Mucosa of rectum (tissue), 2 donors: ENCODE results near the gene VSTM5.
"Not testable (repeated sequence)": the region's sequence is repeated elsewhere in the genome, so short reads cannot be mapped to it uniquely, and the experiment has no call there.

Experiments
- H3K27ac ChIP-seq, 2 donors: one replicate each; pipeline ENCODE4 v1.7.0; 2013; ENCODE audit warnings: inconsistent platforms in 2 of 2, low read depth in 2 of 2, low read length in 2 of 2
- H3K27me3 ChIP-seq, 2 donors: one replicate each; pipeline ENCODE4 v1.7.0; 2013; ENCODE audit warnings: low read length in 2 of 2; ENCODE audit not compliant: control insufficient read depth in 2 of 2, insufficient read depth in 2 of 2
- H3K36me3 ChIP-seq, 2 donors: one replicate each; pipeline ENCODE4 v1.7.0; 2013; ENCODE audit warnings: low read length in 2 of 2; ENCODE audit not compliant: control insufficient read depth in 2 of 2, insufficient read depth in 2 of 2
- H3K4me1 ChIP-seq, 2 donors: one replicate each; pipeline ENCODE4 v1.7.0; 2013; ENCODE audit warnings: low read length in 2 of 2, mild to moderate bottlenecking in 1 of 2; ENCODE audit not compliant: control insufficient read depth in 2 of 2, insufficient read depth in 2 of 2
- H3K4me3 ChIP-seq, 2 donors: one replicate each; pipeline ENCODE4 v1.7.0; 2013; ENCODE audit warnings: low read length in 2 of 2
- H3K9ac ChIP-seq, 2 donors: one replicate each; pipeline ENCODE4 v1.7.0; 2013; ENCODE audit warnings: low read length in 2 of 2, low read depth in 1 of 2, mild to moderate bottlenecking in 1 of 2
- H3K9me3 ChIP-seq, 2 donors: one replicate each; pipeline ENCODE4 v1.7.0; 2013; ENCODE audit warnings: low read length in 2 of 2; ENCODE audit not compliant: control insufficient read depth in 2 of 2
- donor health status: healthy.
- donor health status: Normal muscosa, but diverticular disease.

Gene VSTM5

GRCh38 chr11:93850594-93851018 lies at the start of gene VSTM5:
TSS of gene VSTM5 (minus strand) at chr11:93850618. CDS start at chr11:93850502, 116 bp downstream.
- no peaks in the 10 kb centered on the region for H3K36me3 ChIP-seq
- peak within 1 kb of the TSS; percentile 58 to 59 for H3K4me3 ChIP-seq
- no peaks in the 10 kb centered on the region for H3K9me3 ChIP-seq
- H3K4me1 ChIP-seq: peaks cover 3 to 6% of the 10 kb centered on the region in 2 donors
- H3K27me3 ChIP-seq: no peaks in the 10 kb centered on the region
- H3K27ac ChIP-seq: peak within 1 kb of the TSS; percentile 78 to 85
- H3K9ac ChIP-seq: peak within 1 kb of the TSS; percentile 32 to 63

GRCh38 chr11:93895106-93895862 lies 44.9 kb upstream of the VSTM5 start:
- H3K27me3 ChIP-seq: no peaks in the 10 kb centered on the region
- H3K9ac ChIP-seq: no peak overlapping the region
- no peaks in the 10 kb centered on the region for H3K4me1 ChIP-seq
- no peaks in the 10 kb centered on the region for H3K36me3 ChIP-seq
- H3K9me3 ChIP-seq: no peaks in the 10 kb centered on the region
- H3K4me3 ChIP-seq: no peak overlapping the region
- H3K27ac ChIP-seq: no peak overlapping the region

GRCh38 chr11:93890391-93891051 lies 40.1 kb upstream of the VSTM5 start:
- no peaks in the 10 kb centered on the region for H3K27me3 ChIP-seq
- H3K27ac ChIP-seq: no peak overlapping the region
- H3K9ac ChIP-seq: no peak overlapping the region
- H3K4me3 ChIP-seq: no peak overlapping the region
- H3K4me1 ChIP-seq: no peaks in the 10 kb centered on the region
- H3K9me3 ChIP-seq: no peaks in the 10 kb centered on the region
- no peaks in the 10 kb centered on the region for H3K36me3 ChIP-seq

GRCh38 chr11:93887111-93887510 lies 36.7 kb upstream of the VSTM5 start:
- Histone ChIP-seq H3K4me3 (no peak overlapping the region), H3K27ac (no peak overlapping the region), H3K36me3 (no peaks in the 10 kb centered on the region), H3K9ac (no peak overlapping the region), H3K27me3 (no peaks in the 10 kb centered on the region), H3K9me3 (peaks cover 3 to 4% of the 10 kb centered on the region in 2 donors), H3K4me1 (no peaks in the 10 kb centered on the region)

GRCh38 chr11:93879114-93879513 lies 28.7 kb upstream of the VSTM5 start:
- H3K9me3 ChIP-seq, H3K36me3 ChIP-seq, H3K4me3 ChIP-seq, H3K27ac ChIP-seq, H3K27me3 ChIP-seq, H3K4me1 ChIP-seq, H3K9ac ChIP-seq: not testable (repeated sequence)

- no peaks in the 10 kb centered on the region for H3K9me3 ChIP-seq
- no peak overlapping the region for H3K4me3 ChIP-seq
- H3K9ac ChIP-seq: no peak overlapping the region
- no peaks in the 10 kb centered on the region for H3K36me3 ChIP-seq
- H3K4me1 ChIP-seq: no peaks in the 10 kb centered on the region
- no peak overlapping the region for H3K27ac ChIP-seq
- H3K27me3 ChIP-seq: no peaks in the 10 kb centered on the region
These were observed 25.2 kb upstream of the VSTM5 start for GRCh38 chr11:93875637-93876036.

GRCh38 chr11:93871526-93871925 lies 21.1 kb upstream of the VSTM5 start:
- no peaks in the 10 kb centered on the region for H3K27me3 ChIP-seq

GRCh38 chr11:93870616-93871015 lies 20.2 kb upstream of the VSTM5 start:
- Histone ChIP-seq H3K27me3 (no peaks in the 10 kb centered on the region), H3K27ac (no peak overlapping the region), H3K4me1 (no peaks in the 10 kb centered on the region), H3K9ac (no peak overlapping the region), H3K36me3 (no peaks in the 10 kb centered on the region), H3K4me3 (no peak overlapping the region), H3K9me3 (no peaks in the 10 kb centered on the region)

More at GRCh38 chr11:93871526-93871925, 21.1 kb upstream of the VSTM5 start:
- H3K4me1 ChIP-seq: no peaks in the 10 kb centered on the region
- no peak overlapping the region for H3K9ac ChIP-seq
- no peaks in the 10 kb centered on the region for H3K36me3 ChIP-seq
- no peaks in the 10 kb centered on the region for H3K9me3 ChIP-seq
- no peak overlapping the region for H3K4me3 ChIP-seq
- H3K27ac ChIP-seq: no peak overlapping the region

GRCh38 chr11:93869830-93870229 lies 19.4 kb upstream of the VSTM5 start:
- Histone ChIP-seq H3K27me3 (no peaks in the 10 kb centered on the region), H3K4me3 (no peak overlapping the region), H3K27ac (no peak overlapping the region), H3K9me3 (no peaks in the 10 kb centered on the region), H3K4me1 (no peaks in the 10 kb centered on the region), H3K9ac (no peak overlapping the region), H3K36me3 (no peaks in the 10 kb centered on the region)

GRCh38 chr11:93868404-93868803 lies 18.0 kb upstream of the VSTM5 start:
- H3K36me3 ChIP-seq, H3K4me3 ChIP-seq, H3K9ac ChIP-seq, H3K9me3 ChIP-seq, H3K27ac ChIP-seq, H3K27me3 ChIP-seq, H3K4me1 ChIP-seq: not testable (repeated sequence)
